Measurements from ENCODE around the gene PMS1.

GRCh38 chr2:189830510-189830909, 46.3 kb downstream of the PMS1 start:
- TF ChIP-seq, protein P1, sequence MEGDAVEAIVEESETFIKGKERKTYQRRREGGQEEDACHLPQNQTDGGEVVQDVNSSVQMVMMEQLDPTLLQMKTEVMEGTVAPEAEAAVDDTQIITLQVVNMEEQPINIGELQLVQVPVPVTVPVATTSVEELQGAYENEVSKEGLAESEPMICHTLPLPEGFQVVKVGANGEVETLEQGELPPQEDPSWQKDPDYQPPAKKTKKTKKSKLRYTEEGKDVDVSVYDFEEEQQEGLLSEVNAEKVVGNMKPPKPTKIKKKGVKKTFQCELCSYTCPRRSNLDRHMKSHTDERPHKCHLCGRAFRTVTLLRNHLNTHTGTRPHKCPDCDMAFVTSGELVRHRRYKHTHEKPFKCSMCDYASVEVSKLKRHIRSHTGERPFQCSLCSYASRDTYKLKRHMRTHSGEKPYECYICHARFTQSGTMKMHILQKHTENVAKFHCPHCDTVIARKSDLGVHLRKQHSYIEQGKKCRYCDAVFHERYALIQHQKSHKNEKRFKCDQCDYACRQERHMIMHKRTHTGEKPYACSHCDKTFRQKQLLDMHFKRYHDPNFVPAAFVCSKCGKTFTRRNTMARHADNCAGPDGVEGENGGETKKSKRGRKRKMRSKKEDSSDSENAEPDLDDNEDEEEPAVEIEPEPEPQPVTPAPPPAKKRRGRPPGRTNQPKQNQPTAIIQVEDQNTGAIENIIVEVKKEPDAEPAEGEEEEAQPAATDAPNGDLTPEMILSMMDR (IDR thresholded peaks at IDR 0.05; ENCODE audit: insufficient read depth, low read length, poor library complexity, severe bottlenecking), result no peak
- no peak for TF ChIP-seq EZH2phosphoT487 (conservative IDR thresholded peaks at IDR 0.05; ENCODE audit: low read length)
